Activated T-cell treated with anti-CD3 and anti-CD28 coated beads for 4 hours (primary cell): ENCODE measurements around the gene ERP44.
A peak's percentile ranks its signal among the peaks of the same experiment; 100 is the strongest.
"Not testable (repeated sequence)": the region's sequence is repeated elsewhere in the genome, so short reads cannot be mapped to it uniquely, and the experiment has no call there.

Experiments used
- DNase-seq: peaks from one replicate; pipeline ENCODE4 v3.0.0-alpha.2; 2020

Gene ERP44

GRCh38 chr9:100099722-100100042 is 882 bp upstream of the ERP44 start:
- DNase-seq: no peak

- DNase-seq: peak; percentile 3
Observed at GRCh38 chr9:100098046-100098886, 534 bp downstream of the ERP44 start.

DNA sequence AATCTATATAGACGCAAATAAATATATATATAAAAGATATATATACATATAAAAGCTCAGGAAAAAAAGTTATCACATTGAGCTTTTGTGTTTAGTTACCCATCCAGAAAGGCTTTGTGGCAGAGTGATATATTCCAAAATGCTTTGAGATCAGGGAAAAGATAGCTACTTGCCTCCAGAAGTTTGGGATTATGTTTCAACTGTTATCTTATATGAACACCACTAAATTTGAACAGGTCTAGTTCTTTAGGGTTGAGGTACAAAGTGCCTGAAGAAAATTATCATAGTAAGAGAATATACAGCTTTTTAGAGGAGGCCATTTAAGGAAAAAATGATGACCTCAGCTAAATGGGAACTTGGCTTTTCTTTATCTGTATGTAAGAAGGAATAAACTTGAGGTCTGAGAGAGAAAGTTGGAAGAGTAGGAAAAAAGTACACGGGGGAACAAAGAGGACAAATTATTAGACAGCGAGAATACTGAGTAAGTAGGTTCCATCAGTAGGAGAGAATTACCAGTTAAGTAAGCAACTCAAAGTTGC is 2.4 kb downstream of the ERP44 start:
- no peak for DNase-seq

DNA sequence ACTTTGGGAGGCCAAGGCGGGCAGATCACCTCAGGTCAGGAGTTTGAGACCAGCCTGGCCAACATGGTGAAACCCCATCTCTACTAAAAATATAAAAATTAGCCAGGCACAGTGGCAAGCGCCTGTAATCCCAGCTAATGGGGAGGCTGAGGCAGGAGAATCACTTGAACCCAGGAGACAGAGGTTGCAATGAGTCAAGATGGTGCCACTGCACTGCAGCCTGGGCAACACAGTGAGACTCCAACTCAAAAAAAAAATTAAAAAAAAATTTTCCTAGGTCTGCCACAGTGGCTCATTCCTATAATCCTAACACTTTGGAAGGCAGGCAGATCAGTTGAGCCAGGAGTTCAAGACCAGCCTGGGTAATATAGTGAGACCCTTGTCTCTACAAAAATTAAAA is 4.4 kb downstream of the ERP44 start:
- DNase-seq: not testable (repeated sequence)

DNA sequence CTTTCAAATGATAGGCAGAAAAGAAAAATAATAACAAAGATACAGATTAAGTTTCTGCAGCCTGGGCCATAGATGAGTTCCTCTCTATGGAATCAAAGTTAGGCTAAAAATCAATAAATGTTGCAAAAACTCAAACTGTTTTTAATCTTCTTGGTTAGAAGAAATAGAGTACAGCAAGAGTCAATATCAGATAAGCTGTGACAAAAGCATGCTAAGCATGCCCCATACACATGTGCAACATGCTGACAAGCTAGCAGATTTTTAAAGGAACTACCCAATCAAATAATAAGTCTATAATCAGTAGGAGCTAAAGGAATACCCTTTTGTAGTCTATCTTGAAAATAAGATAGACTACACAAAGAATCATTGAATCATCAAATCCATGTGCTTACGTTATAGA is 6.7 kb downstream of the ERP44 start:
- no peak for DNase-seq

DNA sequence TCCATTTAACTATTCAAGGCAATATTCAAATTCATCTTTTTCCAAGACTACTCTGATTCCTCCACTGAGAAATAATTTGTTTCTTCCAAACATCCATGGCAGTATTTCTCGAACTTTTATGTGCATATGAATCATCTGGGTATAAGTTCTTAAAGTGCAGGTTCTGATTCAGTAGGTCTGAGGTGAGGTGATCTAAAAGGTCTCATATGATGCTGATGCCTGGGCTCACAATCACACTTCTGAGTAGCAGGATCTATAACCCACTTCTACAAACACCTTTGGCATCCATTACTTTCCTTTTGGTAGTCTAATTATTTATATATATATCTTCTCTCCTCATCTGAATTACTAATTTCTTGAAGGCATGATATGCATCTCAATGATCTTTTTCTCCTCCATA is 7.2 kb downstream of the ERP44 start:
- DNase-seq: no peak

- DNase-seq: no peak
Observed at GRCh38 chr9:100090880-100091279, 7.9 kb downstream of the ERP44 start.

DNA sequence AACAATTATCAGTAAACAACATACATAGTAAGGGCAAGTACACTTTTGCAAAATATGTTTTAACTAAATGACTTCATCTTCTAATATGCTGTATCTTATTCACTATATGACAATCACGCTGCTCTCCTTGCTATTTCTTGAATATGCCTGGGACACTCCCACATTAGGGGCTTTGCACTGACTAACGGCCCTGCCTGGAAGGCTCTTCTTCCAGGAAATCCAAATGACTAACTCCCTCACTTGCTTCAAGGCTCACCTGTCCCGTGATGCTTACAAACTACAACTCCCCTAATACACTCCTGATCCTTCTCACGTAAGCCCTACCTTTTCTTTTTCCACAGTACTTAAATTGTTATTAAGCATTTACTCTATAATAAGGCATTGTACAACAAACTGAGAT is 10.6 kb downstream of the ERP44 start:
- no peak for DNase-seq

DNA sequence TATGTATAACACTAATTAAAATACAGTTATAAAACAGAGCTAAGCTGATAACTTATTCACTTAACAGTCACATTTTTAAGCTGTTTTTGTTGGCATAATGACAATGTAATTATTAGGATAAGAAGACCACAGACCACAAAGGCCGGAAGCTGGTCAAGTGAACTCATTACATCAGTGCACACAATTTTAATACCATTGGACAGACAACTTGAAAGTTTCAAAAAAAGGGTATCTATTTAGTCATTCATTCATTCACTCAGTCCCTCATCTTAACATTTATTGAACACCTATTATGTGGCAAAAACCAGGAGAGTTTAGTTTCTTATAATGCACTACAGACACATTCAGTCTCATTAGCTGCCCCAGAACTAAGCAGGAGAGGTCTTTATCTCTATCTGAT is 11.6 kb downstream of the ERP44 start:
- DNase-seq: no peak

DNA sequence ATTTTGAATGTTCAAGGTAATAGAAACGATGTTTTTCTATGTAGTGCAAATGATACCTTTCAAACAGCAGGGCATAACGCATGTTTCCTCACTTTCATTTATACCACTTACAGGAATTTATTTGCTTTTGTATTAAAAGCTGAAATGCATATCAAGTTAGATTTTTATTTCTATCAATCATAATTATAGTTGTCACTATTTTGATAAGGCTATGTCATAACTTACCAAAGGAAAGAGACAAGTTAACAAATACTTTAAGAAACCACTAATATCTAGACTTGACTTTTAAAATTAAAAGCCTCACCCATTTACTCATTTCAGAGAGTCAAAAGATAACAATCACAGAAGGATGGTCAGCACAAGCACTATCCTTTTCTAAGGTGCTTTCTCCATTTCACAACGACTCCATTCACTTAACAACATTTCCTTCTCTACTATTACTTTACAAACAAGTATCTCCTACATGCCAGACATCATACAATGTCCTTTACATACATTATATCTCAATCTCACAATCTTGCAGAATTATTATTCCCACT is 12.6 kb downstream of the ERP44 start:
- no peak for DNase-seq

- DNase-seq: no peak
Observed at GRCh38 chr9:100084734-100085133, 14.1 kb downstream of the ERP44 start.

- DNase-seq: no peak
Observed at GRCh38 chr9:100084128-100084453, 14.7 kb downstream of the ERP44 start.

DNA sequence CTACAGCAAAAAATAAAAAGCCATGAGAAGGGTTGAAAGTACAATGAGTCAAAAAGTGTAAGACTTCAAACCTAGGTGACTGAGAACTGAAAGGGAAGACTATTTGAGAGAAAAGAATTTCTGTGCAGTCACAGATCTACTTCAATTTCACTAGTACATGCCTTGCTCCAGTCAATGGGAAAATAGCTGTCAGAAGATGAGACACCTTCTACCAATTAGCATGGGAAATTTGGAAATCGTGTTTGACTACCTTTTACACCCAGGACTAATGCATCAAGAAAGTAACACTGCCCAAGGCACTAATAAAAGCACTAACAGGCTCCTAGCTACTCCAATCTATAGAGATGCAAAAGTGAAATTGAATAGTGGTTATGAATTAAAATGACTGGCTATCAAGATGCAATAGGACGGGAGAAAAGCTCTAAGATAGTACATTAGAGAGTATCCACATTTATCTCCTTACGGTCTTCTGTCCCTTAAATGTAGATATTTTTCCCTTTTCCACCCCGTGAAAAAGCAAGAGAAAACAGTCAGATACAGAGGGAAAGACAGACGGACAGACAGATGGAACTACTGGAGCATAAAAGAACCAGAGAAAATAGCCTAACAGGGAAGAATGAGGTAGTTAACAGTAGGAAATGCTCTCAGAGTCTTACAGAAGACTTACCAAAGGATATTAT is 15.2 kb downstream of the ERP44 start:
- no peak for DNase-seq

- no peak for DNase-seq
Observed at GRCh38 chr9:100082782-100083181, 16.0 kb downstream of the ERP44 start.

DNA sequence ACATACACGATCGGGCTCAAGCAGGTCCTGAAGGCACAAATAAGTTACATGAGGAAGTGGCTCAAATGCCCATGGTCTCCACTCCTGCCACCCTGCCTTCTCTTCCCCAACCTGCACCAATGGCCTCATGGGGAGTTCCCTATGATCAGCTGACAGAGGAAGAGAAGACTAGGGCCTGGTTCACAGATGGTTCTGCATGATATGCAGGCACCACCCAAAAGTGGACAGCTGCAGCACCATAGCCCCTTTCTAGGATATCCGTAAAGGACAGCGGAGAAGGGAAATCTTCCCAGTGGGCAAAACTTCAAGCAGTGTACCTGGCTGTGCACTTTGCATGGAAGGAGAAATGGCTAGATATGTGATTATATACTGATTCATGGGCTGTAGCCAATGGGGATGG is 22.5 kb downstream of the ERP44 start:
- DNase-seq: not testable (repeated sequence)

- no peak for DNase-seq
Observed at GRCh38 chr9:100074989-100075388, 23.8 kb downstream of the ERP44 start.

GRCh38 chr9:100074093-100074492 is 24.7 kb downstream of the ERP44 start:
- DNase-seq: no peak

GRCh38 chr9:100072805-100073204 is 26.0 kb downstream of the ERP44 start:
- no peak for DNase-seq

DNA sequence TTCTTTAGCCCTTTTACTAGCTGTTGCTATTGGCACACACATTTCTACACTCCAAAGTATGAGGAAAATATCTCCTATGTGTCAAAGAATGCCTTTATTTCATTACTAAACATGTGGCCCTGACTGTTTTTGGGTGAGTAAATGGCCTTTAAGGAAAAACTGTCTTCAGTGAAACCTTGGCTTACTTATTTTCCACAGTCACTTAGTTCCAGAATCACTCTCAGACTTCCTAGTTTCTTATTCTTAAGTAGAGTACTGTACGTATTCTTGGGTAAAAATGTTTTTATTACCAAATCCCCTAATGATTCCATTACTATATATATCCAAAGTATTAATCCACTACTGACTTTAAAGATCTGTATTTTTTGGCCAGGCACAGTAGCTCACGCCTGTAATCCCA is 27.5 kb downstream of the ERP44 start:
- no peak for DNase-seq

DNA sequence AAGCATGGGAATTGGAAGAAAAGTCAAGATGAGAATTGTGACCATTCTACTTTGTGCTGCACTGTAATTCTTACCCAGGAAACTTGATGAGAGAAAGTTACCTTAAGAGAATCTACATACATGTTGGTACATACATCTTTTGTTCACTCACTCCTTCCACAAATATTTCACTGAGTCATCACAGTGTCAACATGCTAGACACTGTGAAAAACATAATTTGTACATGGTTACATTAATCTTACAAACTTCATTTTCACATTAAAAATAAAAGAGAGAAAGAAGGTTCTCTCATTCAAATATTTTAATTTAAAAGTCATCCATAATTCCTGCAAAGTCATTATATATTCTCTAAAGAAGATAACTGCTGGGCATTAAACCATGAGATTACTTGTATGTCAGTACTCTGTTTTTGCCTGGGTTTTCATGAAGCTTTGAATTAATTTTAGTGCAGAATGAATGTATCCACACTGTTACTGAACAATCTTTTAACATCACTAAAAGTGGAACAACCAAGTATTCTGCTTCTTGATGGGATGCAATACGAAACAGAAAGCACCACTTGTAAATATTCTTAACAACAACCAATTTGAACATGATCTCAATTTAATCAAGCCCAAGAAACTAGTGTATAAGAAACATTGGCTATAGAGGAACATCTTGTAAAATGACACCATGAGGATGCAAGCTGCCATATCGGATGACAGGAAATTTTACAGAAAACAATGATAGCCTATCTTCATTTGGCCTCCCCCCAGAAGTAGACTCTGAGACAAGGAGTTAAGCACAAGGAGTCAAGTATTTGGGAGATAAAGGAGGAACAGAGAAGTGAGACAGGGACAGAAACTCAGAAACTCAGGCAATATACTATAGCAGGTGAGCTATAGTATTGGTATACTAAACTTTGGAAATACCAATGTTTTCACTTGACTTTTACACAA is 28.4 kb downstream of the ERP44 start:
- no peak for DNase-seq

DNA sequence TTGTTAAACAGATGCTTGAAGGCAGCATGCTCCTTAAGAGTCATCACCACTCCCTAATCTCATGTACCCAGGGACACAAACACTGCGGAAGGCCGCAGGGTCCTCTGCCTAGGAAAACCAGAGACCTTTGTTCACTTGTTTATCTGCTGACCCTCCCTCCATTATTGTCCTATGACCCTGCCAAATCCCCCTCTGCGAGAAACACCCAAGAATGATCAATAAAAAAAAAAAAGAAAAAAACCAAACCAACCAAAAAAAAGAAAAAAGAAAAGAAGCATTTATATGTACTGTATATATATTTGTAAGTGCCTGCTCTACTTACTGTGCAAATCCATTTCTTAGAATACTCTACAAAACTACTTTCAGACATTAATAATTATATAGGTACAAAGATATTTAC is 29.7 kb downstream of the ERP44 start:
- DNase-seq: not testable (repeated sequence)

GRCh38 chr9:100067990-100068389 is 30.8 kb downstream of the ERP44 start:
- not testable (repeated sequence) for DNase-seq

- no peak for DNase-seq
Observed at GRCh38 chr9:100066539-100066938, 32.3 kb downstream of the ERP44 start.
